ENCODE data around the gene ANKFN1. TPM values are rescaled to one million over a fixed set of nuclear protein-coding genes. Genes with fewer than 3 reads are reported as not detected.

Gene ANKFN1
- polyA plus RNA-seq, 1 experiment, result 0.04 TPM

- no peak for TF ChIP-seq CTCF (IDR thresholded peaks at IDR 0.05; ENCODE audit: low read depth, low read length)
- DNase-seq (ENCODE audit: low read depth, low spot score), result no peak
- CTCF ChIA-PET, result no interaction called here
These were observed 103.8 kb downstream of the ANKFN1 start for GRCh38 chr17:56257075-56257474.

GRCh38 chr17:56260376-56261002 is 107.2 kb downstream of the ANKFN1 start:
- H3K27ac ChIP-seq (ENCODE audit: low read depth, low read length), result no peak overlapping the region
- H3K9me3 ChIP-seq (ENCODE audit: control insufficient read depth, insufficient read depth, low read length), result no peaks in the 10 kb centered on the region
- H3K4me3 ChIP-seq (ENCODE audit: low read depth, low read length), result no peak overlapping the region
- ChIA-PET CTCF (no interaction called here), POLR2A (no interaction called here)
- no peak for DNase-seq (ENCODE audit: low read depth, low spot score)
- H3K27me3 ChIP-seq (ENCODE audit: control insufficient read depth, insufficient read depth, low read length), result no peaks in the 10 kb centered on the region
- TF ChIP-seq CTCF (IDR thresholded peaks at IDR 0.05; ENCODE audit: low read depth, low read length), result no peak

More at GRCh38 chr17:56257075-56257474, 103.8 kb downstream of the ANKFN1 start:
- no peak overlapping the region for H3K4me3 ChIP-seq (ENCODE audit: low read depth, low read length)
- H3K27ac ChIP-seq (ENCODE audit: low read depth, low read length), result no peak overlapping the region
- no peaks in the 10 kb centered on the region for H3K27me3 ChIP-seq (ENCODE audit: control insufficient read depth, insufficient read depth, low read length)
- H3K9me3 ChIP-seq (ENCODE audit: control insufficient read depth, insufficient read depth, low read length), result no peaks in the 10 kb centered on the region
- POLR2A ChIA-PET, result no interaction called here

- CTCF ChIA-PET, result no interaction called here
- Histone ChIP-seq H3K9me3 (ENCODE audit: control insufficient read depth, insufficient read depth, low read length) (no peaks in the 10 kb centered on the region), H3K4me3 (ENCODE audit: low read depth, low read length) (no peak overlapping the region), H3K27ac (ENCODE audit: low read depth, low read length) (no peak overlapping the region), H3K27me3 (ENCODE audit: control insufficient read depth, insufficient read depth, low read length) (no peaks in the 10 kb centered on the region)
- POLR2A ChIA-PET, result no interaction called here
- no peak for DNase-seq (ENCODE audit: low read depth, low spot score)
- no peak for TF ChIP-seq CTCF (IDR thresholded peaks at IDR 0.05; ENCODE audit: low read depth, low read length)
These were observed 109.5 kb downstream of the ANKFN1 start for GRCh38 chr17:56262803-56263202.

- Histone ChIP-seq H3K4me3 (ENCODE audit: low read depth, low read length) (no peak overlapping the region), H3K9me3 (ENCODE audit: control insufficient read depth, insufficient read depth, low read length) (no peaks in the 10 kb centered on the region), H3K27ac (ENCODE audit: low read depth, low read length) (no peak overlapping the region), H3K27me3 (ENCODE audit: control insufficient read depth, insufficient read depth, low read length) (no peaks in the 10 kb centered on the region)
- ChIA-PET POLR2A (interaction anchor here (0.5 kb wide), 1 partner anchor 80 kb away, joined by 3 read pairs; no protein-coding TSS in a partner anchor), CTCF (no interaction called here)
- no peak for TF ChIP-seq CTCF (IDR thresholded peaks at IDR 0.05; ENCODE audit: low read depth, low read length)
- DNase-seq (ENCODE audit: low read depth, low spot score), result no peak
These were observed 116.5 kb downstream of the ANKFN1 start for GRCh38 chr17:56269556-56270389.

GRCh38 chr17:56274491-56274890 is 121.2 kb downstream of the ANKFN1 start:
- DNase-seq (ENCODE audit: low read depth, low spot score), result no peak
- no peaks in the 10 kb centered on the region for H3K27me3 ChIP-seq (ENCODE audit: control insufficient read depth, insufficient read depth, low read length)
- H3K4me3 ChIP-seq (ENCODE audit: low read depth, low read length), result no peak overlapping the region
- CTCF ChIA-PET, result no interaction called here
- POLR2A ChIA-PET, result no interaction called here
- no peak for TF ChIP-seq CTCF (IDR thresholded peaks at IDR 0.05; ENCODE audit: low read depth, low read length)
- no peaks in the 10 kb centered on the region for H3K9me3 ChIP-seq (ENCODE audit: control insufficient read depth, insufficient read depth, low read length)
- no peak overlapping the region for H3K27ac ChIP-seq (ENCODE audit: low read depth, low read length)

Data from AG04450 (cell line).